HG03064 (cell line): ENCODE results near the gene LPIN1.

ENCODE experiments used
- ATAC-seq: cut with Tn5 transposase; IDR thresholded peaks from one replicate; pipeline ENCODE4 v1.9.1; 2021; ENCODE audit warnings: low read depth; ENCODE audit not compliant: unreplicated experiment

Gene LPIN1

GRCh38 chr2:11875481-11875880 lies 129.0 kb downstream of the LPIN1 start:
- ATAC-seq = no peak

GRCh38 chr2:11876436-11876835 lies 130.0 kb downstream of the LPIN1 start:
- no peak for ATAC-seq

GRCh38 chr2:11876889-11877288 lies 130.5 kb downstream of the LPIN1 start:
- ATAC-seq = no peak
